ENCODE measurements around the gene SLC35B1. TPM values are rescaled to one million over a fixed set of nuclear protein-coding genes. Genes with fewer than 3 reads are reported as not detected.

SLC35B1 gene
- polyA plus RNA-seq, 1 experiment: 116 TPM

DNA sequence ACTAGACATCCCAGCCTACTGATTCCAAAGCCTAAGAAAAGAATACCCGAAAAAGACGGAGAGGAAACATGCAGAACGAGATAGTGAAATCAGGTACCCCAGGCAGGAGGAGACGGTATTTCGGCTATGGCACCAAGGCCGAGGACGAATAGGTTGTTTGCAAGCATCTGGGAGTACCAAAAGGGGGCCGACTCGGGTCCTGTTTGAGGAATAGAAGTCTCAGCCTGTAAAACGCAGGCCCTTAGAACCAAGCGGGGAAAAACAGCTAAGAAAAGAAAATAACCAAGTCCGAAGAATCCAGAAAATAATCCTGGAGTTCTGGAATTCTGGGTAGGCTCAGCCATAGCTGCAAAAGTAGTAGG lies 537 bp downstream of the SLC35B1 start:
- ChIA-PET POLR2A (interaction anchor here (1.4 kb wide), 1 partner anchor 57 kb away, joined by 4 read pairs; the partner anchor contains the start of gene FAM117A), CTCF (interaction anchor here (0.7 to 26.0 kb wide), 19 partner anchors 7 to 290 kb away, joined by 3 to 638 read pairs (median 5); partner anchors contain the start of gene NXPH3)
- H3K27me3 ChIP-seq (ENCODE audit: control insufficient read depth, insufficient read depth, low read length): no peaks in the 10 kb centered on the region
- TF ChIP-seq, protein P1, sequence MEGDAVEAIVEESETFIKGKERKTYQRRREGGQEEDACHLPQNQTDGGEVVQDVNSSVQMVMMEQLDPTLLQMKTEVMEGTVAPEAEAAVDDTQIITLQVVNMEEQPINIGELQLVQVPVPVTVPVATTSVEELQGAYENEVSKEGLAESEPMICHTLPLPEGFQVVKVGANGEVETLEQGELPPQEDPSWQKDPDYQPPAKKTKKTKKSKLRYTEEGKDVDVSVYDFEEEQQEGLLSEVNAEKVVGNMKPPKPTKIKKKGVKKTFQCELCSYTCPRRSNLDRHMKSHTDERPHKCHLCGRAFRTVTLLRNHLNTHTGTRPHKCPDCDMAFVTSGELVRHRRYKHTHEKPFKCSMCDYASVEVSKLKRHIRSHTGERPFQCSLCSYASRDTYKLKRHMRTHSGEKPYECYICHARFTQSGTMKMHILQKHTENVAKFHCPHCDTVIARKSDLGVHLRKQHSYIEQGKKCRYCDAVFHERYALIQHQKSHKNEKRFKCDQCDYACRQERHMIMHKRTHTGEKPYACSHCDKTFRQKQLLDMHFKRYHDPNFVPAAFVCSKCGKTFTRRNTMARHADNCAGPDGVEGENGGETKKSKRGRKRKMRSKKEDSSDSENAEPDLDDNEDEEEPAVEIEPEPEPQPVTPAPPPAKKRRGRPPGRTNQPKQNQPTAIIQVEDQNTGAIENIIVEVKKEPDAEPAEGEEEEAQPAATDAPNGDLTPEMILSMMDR (IDR thresholded peaks at IDR 0.05; ENCODE audit: insufficient read depth, low read depth, low read length): peak; percentile 10; the same call in 1 of the 2 replicates
- H3K4me3 ChIP-seq (ENCODE audit: low read depth, low read length): peak overlapping the region; percentile 92
- no peak for DNase-seq (ENCODE audit: low read depth)
- H3K36me3 ChIP-seq (ENCODE audit: control insufficient read depth, insufficient read depth, low read length): peaks cover 19% of the 10 kb centered on the region

DNA sequence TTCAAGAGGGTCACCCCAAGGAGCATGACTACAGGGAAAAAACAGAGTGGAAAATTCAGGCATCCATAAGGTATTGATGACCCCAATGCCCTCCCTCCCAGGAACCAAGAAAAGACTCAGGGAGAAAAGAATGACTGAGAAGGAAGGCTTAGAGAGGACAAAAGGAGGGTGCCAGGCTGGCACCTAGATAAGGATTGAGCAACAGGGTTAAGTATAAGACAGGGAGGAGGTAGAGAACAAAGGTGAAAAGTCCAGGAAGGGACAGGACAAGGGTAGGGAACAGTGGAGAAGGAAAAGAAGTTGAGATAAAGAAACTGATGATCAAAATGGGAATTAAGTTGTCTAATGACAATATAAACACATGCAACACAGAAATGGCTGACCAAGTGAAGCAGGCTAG lies 2.5 kb downstream of the SLC35B1 start:
- TF ChIP-seq, protein P1 (IDR thresholded peaks at IDR 0.05; ENCODE audit: insufficient read depth, low read depth, low read length): no peak
- no peak overlapping the region for H3K4me3 ChIP-seq (ENCODE audit: low read depth, low read length)
- H3K27me3 ChIP-seq (ENCODE audit: control insufficient read depth, insufficient read depth, low read length): no peaks in the 10 kb centered on the region
- no peak for DNase-seq (ENCODE audit: low read depth)
- H3K36me3 ChIP-seq (ENCODE audit: control insufficient read depth, insufficient read depth, low read length): peaks cover 26% of the 10 kb centered on the region
- ChIA-PET POLR2A (no interaction called here), CTCF (interaction anchor here (1.2 to 26.0 kb wide), 5 partner anchors 10 to 149 kb away, joined by 3 to 638 read pairs (median 21); partner anchors contain the start of gene NXPH3)

DNA sequence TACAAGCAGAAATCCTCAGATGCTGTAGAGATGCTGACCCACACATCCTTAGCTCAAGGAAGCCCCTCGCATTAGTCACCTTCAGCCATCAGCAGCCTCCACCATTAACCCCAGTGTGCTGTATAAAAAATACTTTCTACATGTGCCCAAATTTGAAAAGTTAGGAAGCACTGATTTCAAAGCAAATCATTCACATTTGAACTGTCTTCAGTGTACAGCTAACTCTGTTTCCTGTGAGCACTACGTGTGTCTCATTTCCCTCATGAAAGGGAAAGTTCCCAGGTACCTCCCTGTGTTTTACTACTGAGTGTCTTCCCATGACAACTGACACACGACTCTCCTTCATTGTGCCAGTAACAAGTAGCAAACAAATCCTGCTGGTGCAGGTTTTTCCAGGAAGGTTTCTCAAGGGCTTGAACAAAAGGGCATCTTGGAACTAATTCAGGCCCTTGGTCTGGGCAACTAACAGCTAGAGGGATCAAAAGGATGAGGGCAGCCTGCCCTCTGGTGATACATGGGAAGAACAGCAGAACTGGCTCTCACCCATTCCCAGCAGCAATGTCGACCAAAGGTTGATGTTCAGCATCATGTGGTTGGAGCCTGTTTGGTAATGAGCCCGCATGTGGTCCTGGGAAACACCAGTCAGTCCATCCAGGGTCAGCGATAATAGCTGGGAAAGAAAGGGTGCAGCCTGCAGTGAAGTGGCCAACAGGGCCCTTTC lies 4.0 kb downstream of the SLC35B1 start:
- Histone ChIP-seq H3K4me3 (ENCODE audit: low read depth, low read length) (no peak overlapping the region), H3K27me3 (ENCODE audit: control insufficient read depth, insufficient read depth, low read length) (no peaks in the 10 kb centered on the region), H3K36me3 (ENCODE audit: control insufficient read depth, insufficient read depth, low read length) (peaks cover 28% of the 10 kb centered on the region)
- ChIA-PET CTCF (interaction anchor here (0.6 to 26.0 kb wide), 9 partner anchors 8 to 466 kb away, joined by 3 to 638 read pairs (median 7); partner anchors contain the start of gene NXPH3), POLR2A (no interaction called here)
- TF ChIP-seq, protein P1 (IDR thresholded peaks at IDR 0.05; ENCODE audit: insufficient read depth, low read depth, low read length): peak; percentile 57
- DNase-seq (ENCODE audit: low read depth): no peak

DNA sequence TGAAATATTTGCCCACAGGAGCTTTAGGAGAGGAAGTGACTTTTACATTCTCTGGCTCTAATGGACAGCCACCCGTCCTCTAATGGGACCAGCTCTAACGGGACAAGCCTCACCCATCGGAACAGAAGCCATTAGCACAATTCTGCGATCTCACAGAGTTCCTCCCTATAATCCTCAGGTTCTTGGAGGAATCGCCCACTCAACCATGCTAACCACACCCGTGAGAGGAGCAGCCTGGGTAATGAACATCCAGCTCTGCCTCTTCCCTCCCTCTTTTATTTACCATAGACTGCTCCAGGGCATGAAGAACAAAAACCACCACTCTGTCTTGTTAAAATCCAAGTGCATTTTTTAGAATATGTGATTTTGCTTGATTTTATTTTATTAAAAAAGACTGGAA lies 6.8 kb downstream of the SLC35B1 start:
- Histone ChIP-seq H3K27me3 (ENCODE audit: control insufficient read depth, insufficient read depth, low read length) (no peaks in the 10 kb centered on the region), H3K36me3 (ENCODE audit: control insufficient read depth, insufficient read depth, low read length) (peaks cover 28% of the 10 kb centered on the region), H3K4me3 (ENCODE audit: low read depth, low read length) (no peak overlapping the region)
- DNase-seq (ENCODE audit: low read depth): no peak
- ChIA-PET POLR2A (no interaction called here), CTCF (interaction anchor here (0.5 to 26.0 kb wide), 4 partner anchors 118 to 150 kb away, joined by 4 to 638 read pairs (median 7); partner anchors contain the start of gene NXPH3)
- TF ChIP-seq, protein P1 (IDR thresholded peaks at IDR 0.05; ENCODE audit: insufficient read depth, low read depth, low read length): no peak

DNA sequence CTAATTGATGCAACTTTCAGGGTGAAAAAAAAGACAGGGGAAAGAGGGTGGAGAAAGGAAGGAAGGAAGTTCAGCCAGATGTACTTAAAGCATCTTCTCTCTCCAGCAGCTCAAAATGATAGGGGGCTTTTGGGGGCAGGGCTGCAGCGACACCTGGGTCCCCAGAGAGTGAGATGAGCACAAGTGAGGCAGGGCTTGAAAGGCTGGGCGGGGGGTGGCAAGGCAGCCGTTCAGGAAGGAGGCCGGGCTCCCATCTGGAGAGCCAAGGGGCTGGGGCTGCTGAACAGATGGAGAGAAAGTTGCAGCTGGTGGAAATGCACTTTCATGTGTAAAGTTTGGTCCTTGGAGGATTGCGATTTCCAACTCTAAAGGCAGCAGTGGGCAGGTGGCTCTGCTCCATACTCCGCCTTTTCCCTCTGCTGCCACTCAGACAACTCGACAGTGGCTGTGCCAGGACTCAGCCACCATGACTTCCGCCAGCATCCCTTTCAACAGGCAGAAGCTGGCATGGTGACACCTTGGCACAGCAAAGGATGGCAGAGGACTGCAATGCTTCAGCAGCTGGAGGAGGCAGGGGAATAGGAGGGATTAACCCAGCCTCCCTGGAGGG lies 7.7 kb downstream of the SLC35B1 start:
- no peak for DNase-seq (ENCODE audit: low read depth)
- H3K27me3 ChIP-seq (ENCODE audit: control insufficient read depth, insufficient read depth, low read length): no peaks in the 10 kb centered on the region
- CTCF ChIA-PET: interaction anchor here (0.6 to 26.0 kb wide), 7 partner anchors 8 to 361 kb away, joined by 3 to 638 read pairs (median 4); partner anchors contain the start of genes NXPH3 and SLC35B1
- no peak overlapping the region for H3K4me3 ChIP-seq (ENCODE audit: low read depth, low read length)
- H3K36me3 ChIP-seq (ENCODE audit: control insufficient read depth, insufficient read depth, low read length): peaks cover 25% of the 10 kb centered on the region
- TF ChIP-seq, protein P1 (IDR thresholded peaks at IDR 0.05; ENCODE audit: insufficient read depth, low read depth, low read length): no peak
- POLR2A ChIA-PET: no interaction called here
